Measurements from ENCODE around the gene PANK1. TPM values are rescaled to one million over a fixed set of nuclear protein-coding genes. Genes with fewer than 3 reads are reported as not detected.
A peak's percentile ranks its signal among the peaks of the same experiment; 100 is the strongest.

PANK1 gene
- total and polyA plus RNA-seq, 9 of the 15 experiments (the other 6 are each of a cell fraction or from before 2014, with no cell fraction given): 1.7 to 10.7 (median 6.5) TPM

GRCh38 chr10:89609833-89610346 lies 35.2 kb downstream of the PANK1 start (continued):
- TF ChIP-seq ZNF75A (CRISPR knock-in tag; IDR thresholded peaks at IDR 0.05): no peak
- TF ChIP-seq HNRNPK (IDR thresholded peaks at IDR 0.05; ENCODE audit: low read depth, low read length, poor library complexity, severe bottlenecking): no peak
- no peak for TF ChIP-seq OTX1 (CRISPR knock-in tag; IDR thresholded peaks at IDR 0.05)
- TF ChIP-seq EGR1 (conservative IDR thresholded peaks at IDR 0.05): 0 out of 2 replicates have a peak, but pooled peaks have one; percentile 24
- peak; percentile 47; the same call in 1 of the 2 replicates for TF ChIP-seq DPF2 (IDR thresholded peaks at IDR 0.05)
- peak in 1 of 3 experiments; percentile 26; a peak in 1 of 6 replicates for TF ChIP-seq CTCF (IDR thresholded peaks at IDR 0.05 in 2 of 3, conservative IDR thresholded peaks at IDR 0.05 in 1 of 3; ENCODE audit: insufficient read depth in 2 of 3, low read depth in 1 of 3, low read length in 3 of 3)
- no peak for TF ChIP-seq ZBTB43 (CRISPR knock-in tag; IDR thresholded peaks at IDR 0.05)
- TF ChIP-seq CBX8 (IDR thresholded peaks at IDR 0.05; ENCODE audit: borderline replicate concordance, extremely low read depth, low read depth, low read length, poor library complexity, severe bottlenecking): no peak
- TF ChIP-seq CBFA2T3 (IDR thresholded peaks at IDR 0.05): 0 out of 2 replicates have a peak, but pooled peaks have one; percentile 24
- no peak for TF ChIP-seq NONO (IDR thresholded peaks at IDR 0.05; ENCODE audit: low read depth in 2 of 2, low read length in 1 of 2)
- TF ChIP-seq SMAD1 (IDR thresholded peaks at IDR 0.05; ENCODE audit: low read depth, low read length, partially characterized antibody): no peak
- no peak for TF ChIP-seq MEF2A (IDR thresholded peaks at IDR 0.05; ENCODE audit: control insufficient read depth, low read depth, low read length)
- TF ChIP-seq ZNF764 (CRISPR knock-in tag; IDR thresholded peaks at IDR 0.05; ENCODE audit: low read depth): no peak
- 0 out of 2 replicates have a peak, but pooled peaks have one; percentile 22 for TF ChIP-seq ATF3 (IDR thresholded peaks at IDR 0.05)
- no peak for TF ChIP-seq ATF3 (CRISPR knock-in tag; conservative IDR thresholded peaks at IDR 0.05)
- no peak for TF ChIP-seq NR2C2 (CRISPR knock-in tag; IDR thresholded peaks at IDR 0.05)
- peak; percentile 41; the same call in 1 of the 2 replicates for TF ChIP-seq NR2C2 (tag; IDR thresholded peaks at IDR 0.05)
- TF ChIP-seq C11orf30 (IDR thresholded peaks at IDR 0.05; ENCODE audit: low read depth): peak; percentile 10; the same call in 1 of the 2 replicates
- TF ChIP-seq NFE2 (IDR thresholded peaks at IDR 0.05; ENCODE audit: low read depth): peak; percentile 52
